Astrocyte (in vitro differentiated cells and primary cell): ENCODE data around the gene ARHGDIA. TPM values are rescaled to one million over a fixed set of nuclear protein-coding genes. Genes with fewer than 3 reads are reported as not detected.

ENCODE experiments used
- DNase-seq: peaks from one replicate; pipeline ENCODE4 v3.0.0-alpha.2; 2010; ENCODE audit warnings: low read depth
- FAIRE-seq: peaks from 2 replicates; lab custom pipeline; 2011; peaks lifted over from hg19 to GRCh38; lab: Jason Lieb, UNC
- H2AFZ ChIP-seq: 2 replicates; pipeline ENCODE4 v1.6.0; 2012; ENCODE audit warnings: low read depth, low read length, inconsistent platforms
- H3K27ac ChIP-seq: 2 replicates; pipeline ENCODE4 v1.5.1; 2011; ENCODE audit warnings: low read depth, low read length, inconsistent platforms
- H3K27me3 ChIP-seq: 2 replicates; pipeline ENCODE4 v1.6.0; 2011; ENCODE audit warnings: low read length, inconsistent platforms; ENCODE audit not compliant: insufficient read depth
- H3K36me3 ChIP-seq: 2 replicates; pipeline ENCODE4 v1.5.1; 2011; ENCODE audit warnings: low read length, inconsistent platforms; ENCODE audit not compliant: insufficient read depth
- H3K4me1 ChIP-seq: 2 replicates; pipeline ENCODE4 v1.5.1; 2011; ENCODE audit warnings: low read length, inconsistent platforms; ENCODE audit not compliant: insufficient read depth
- H3K4me2 ChIP-seq: 2 replicates; pipeline ENCODE4 v1.6.0; 2012; ENCODE audit warnings: low read length, inconsistent platforms
- H3K4me3 ChIP-seq: 2 replicates; pipeline ENCODE4 v1.5.1; 2011; ENCODE audit warnings: low read depth, mild to moderate bottlenecking, low read length, inconsistent platforms; ENCODE audit not compliant: insufficient read depth
- H3K79me2 ChIP-seq: 2 replicates; pipeline ENCODE4 v1.6.0; 2012; ENCODE audit warnings: mild to moderate bottlenecking, low read length, inconsistent platforms; ENCODE audit not compliant: insufficient read depth
- H3K9ac ChIP-seq: 2 replicates; pipeline ENCODE4 v1.6.0; 2012; ENCODE audit warnings: mild to moderate bottlenecking, low read length, inconsistent platforms
- H3K9me3 ChIP-seq: 2 replicates; pipeline ENCODE4 v1.5.1; 2012; ENCODE audit warnings: low read depth, mild to moderate bottlenecking, low read length, inconsistent platforms; ENCODE audit not compliant: insufficient read depth
- H4K20me1 ChIP-seq: 2 replicates; pipeline ENCODE4 v1.6.0; 2012; ENCODE audit warnings: low read length, inconsistent platforms; ENCODE audit not compliant: insufficient read depth
- H3K27ac Mint-ChIP-seq: one replicate; pipeline ENCODE4 v1.8.0; 2021; ENCODE audit warnings: mild to moderate bottlenecking, mixed read lengths; ENCODE audit not compliant: unreplicated experiment
- H3K27me3 Mint-ChIP-seq: one replicate; pipeline ENCODE4 v1.8.0; 2021; ENCODE audit warnings: low read depth, mixed read lengths; ENCODE audit not compliant: unreplicated experiment
- H3K36me3 Mint-ChIP-seq: one replicate; pipeline ENCODE4 v1.8.0; 2021; ENCODE audit warnings: low read depth, mixed read lengths; ENCODE audit not compliant: unreplicated experiment
- H3K4me1 Mint-ChIP-seq: one replicate; pipeline ENCODE4 v1.8.0; 2021; ENCODE audit warnings: low read depth, mixed read lengths; ENCODE audit not compliant: unreplicated experiment
- H3K4me3 Mint-ChIP-seq: one replicate; pipeline ENCODE4 v1.8.0; 2021; ENCODE audit warnings: mild to moderate bottlenecking, moderate library complexity, mixed read lengths; ENCODE audit not compliant: unreplicated experiment
- H3K9me3 Mint-ChIP-seq: one replicate; pipeline ENCODE4 v1.8.0; 2021; ENCODE audit warnings: mild to moderate bottlenecking, mixed read lengths; ENCODE audit not compliant: unreplicated experiment
- EZH2 ChIP-seq: IDR thresholded peaks from 2 replicates; pipeline ENCODE4 v1.6.1; 2012; ENCODE audit warnings: mild to moderate bottlenecking, low read length, inconsistent platforms; ENCODE audit not compliant: insufficient read depth
- total RNA-seq: library from RNA; stranded (reverse); gene quantifications from 2 replicates; pipeline ENCODE4 v1.2.1, GENCODE V29; 2021
- TF ChIP-seq, protein P1 (sequence below): IDR thresholded peaks from 2 replicates; pipeline ENCODE4 v1.5.1; 2011; ENCODE audit warnings: low read depth, mild to moderate bottlenecking, inconsistent platforms, low read length, moderate library complexity; ENCODE audit not compliant: insufficient read depth

The ARHGDIA gene
- total RNA-seq, 1 donor from 2014 or later, result 352 TPM

DNA sequence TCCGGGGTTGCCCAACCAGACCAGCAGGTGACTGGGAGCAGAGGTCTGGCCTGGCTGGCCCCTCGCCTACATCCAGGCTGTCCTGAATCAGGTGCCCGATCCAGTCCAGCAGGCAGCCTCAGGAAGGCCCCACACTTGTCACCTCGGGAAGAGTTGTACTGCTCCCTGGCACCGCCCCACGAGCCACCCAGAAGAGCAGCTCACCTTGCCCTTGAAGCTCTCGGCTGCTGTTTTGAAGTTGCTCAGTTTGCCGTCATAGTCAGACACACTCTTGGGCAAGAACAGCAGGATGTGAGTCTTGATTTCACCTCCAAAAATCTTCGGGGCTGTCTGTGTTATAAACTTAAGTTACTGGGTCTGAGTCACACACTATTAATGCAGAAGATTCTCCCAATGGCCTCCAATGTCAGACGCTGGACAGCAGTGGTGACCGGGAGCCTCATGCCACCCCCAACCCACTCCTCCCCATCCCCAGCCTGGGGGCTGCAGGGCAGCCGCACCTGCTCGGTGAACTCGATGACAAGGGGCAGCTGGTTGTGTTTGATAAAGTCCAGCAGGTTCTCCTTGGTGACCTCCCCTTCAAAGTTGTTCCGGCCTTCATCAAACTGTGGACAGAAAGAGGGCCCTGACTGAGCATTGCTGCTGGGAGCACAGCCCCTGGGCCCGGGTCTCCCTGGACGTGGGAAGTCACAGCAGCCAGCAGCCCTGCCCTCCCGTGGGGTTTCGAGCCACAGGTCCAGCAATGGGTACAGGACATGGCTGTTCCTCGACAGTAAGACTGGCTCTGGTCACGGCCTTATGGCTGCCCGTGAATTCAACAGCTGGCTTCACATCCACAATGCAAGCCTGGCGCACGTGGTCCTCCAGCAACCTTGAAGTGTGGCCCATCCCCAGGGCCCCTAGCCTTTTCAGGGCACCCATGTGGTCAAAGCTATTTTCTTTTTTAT, 24.1 kb downstream of the ARHGDIA start:
- Histone ChIP-seq H2AFZ (no peak overlapping the region), H3K27me3 (no peaks in the 10 kb centered on the region), H3K79me2 (peaks cover 20% of the 10 kb centered on the region), H3K9me3 (no peaks in the 10 kb centered on the region), H4K20me1 (peaks cover 66% of the 10 kb centered on the region), H3K27ac (no peak overlapping the region), H3K9ac (no peak overlapping the region), H3K36me3 (peaks cover 42% of the 10 kb centered on the region), H3K4me3 (no peak overlapping the region), H3K4me2 (no peak overlapping the region), H3K4me1 (no peaks in the 10 kb centered on the region)
- Mint-ChIP-seq H3K4me1 (no peaks in the 10 kb centered on the region), H3K4me3 (no peak overlapping the region), H3K36me3 (peaks cover 13% of the 10 kb centered on the region), H3K27ac (no peak overlapping the region), H3K9me3 (no peaks in the 10 kb centered on the region), H3K27me3 (no peaks in the 10 kb centered on the region)
- FAIRE-seq, result no peak
- no peak for DNase-seq
- TF ChIP-seq, protein P1, sequence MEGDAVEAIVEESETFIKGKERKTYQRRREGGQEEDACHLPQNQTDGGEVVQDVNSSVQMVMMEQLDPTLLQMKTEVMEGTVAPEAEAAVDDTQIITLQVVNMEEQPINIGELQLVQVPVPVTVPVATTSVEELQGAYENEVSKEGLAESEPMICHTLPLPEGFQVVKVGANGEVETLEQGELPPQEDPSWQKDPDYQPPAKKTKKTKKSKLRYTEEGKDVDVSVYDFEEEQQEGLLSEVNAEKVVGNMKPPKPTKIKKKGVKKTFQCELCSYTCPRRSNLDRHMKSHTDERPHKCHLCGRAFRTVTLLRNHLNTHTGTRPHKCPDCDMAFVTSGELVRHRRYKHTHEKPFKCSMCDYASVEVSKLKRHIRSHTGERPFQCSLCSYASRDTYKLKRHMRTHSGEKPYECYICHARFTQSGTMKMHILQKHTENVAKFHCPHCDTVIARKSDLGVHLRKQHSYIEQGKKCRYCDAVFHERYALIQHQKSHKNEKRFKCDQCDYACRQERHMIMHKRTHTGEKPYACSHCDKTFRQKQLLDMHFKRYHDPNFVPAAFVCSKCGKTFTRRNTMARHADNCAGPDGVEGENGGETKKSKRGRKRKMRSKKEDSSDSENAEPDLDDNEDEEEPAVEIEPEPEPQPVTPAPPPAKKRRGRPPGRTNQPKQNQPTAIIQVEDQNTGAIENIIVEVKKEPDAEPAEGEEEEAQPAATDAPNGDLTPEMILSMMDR, result no peak
- TF ChIP-seq EZH2, result no peak

DNA sequence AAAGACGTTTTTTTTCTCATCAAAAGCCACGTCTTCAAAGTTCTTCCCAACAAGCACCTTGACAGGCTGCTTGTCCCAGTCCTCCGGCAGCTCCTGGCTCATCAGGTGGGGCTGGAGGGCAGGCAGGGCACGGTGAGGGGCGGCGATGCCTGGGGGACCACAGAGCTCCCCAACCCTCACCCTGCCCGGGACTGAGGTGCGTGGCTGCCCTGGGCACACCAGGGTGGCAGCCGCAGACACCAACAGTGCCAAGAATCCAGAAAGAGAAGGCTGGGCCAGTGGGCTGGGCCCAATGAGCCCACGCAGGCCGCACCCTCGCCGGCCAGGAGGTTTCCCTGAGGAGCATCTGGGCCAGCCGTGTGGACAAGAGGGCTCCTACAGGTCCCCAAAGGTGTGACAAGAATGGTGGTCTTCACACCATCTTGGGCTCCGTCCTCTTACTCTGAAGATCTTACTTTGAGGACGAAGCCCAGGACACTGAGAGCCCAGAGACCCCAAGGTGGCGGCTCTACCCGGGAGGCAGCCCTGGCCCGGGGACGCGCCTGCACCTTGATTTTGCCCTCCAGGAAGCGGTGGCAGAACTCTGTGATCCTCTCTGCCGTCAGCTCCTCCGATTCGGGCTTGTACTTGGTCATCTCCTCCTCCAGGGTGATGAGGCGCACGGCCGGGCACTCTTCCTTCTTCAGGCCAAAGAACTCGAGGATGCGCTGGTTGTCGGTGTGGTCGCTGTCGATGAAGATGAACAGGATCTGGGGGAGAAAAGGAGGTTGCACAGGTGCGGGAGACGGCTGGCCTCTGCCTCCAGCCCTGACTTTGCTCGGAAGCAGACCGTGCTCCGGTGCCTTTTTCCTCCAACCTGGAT, 25.0 kb downstream of the ARHGDIA start:
- no peak for FAIRE-seq
- TF ChIP-seq, protein P1, result no peak
- TF ChIP-seq EZH2, result no peak
- peaks cover 38% of the 10 kb centered on the region for H3K36me3 ChIP-seq

More for the DNA sequence above, 25.0 kb downstream of the ARHGDIA start:
- Mint-ChIP-seq H3K4me3 (no peak overlapping the region), H3K27ac (no peak overlapping the region), H3K36me3 (peaks cover 10% of the 10 kb centered on the region), H3K27me3 (no peaks in the 10 kb centered on the region), H3K9me3 (no peaks in the 10 kb centered on the region), H3K4me1 (no peaks in the 10 kb centered on the region)
- H2AFZ ChIP-seq, result no peak overlapping the region
- H3K27me3 ChIP-seq, result no peaks in the 10 kb centered on the region
- no peaks in the 10 kb centered on the region for H3K4me1 ChIP-seq
- no peak overlapping the region for H3K9ac ChIP-seq
- no peak overlapping the region for H3K27ac ChIP-seq
- no peak overlapping the region for H3K4me3 ChIP-seq
- peaks cover 10% of the 10 kb centered on the region for H3K79me2 ChIP-seq
- no peak overlapping the region for H3K4me2 ChIP-seq
- no peak for DNase-seq
- no peaks in the 10 kb centered on the region for H3K9me3 ChIP-seq
- H4K20me1 ChIP-seq, result peaks cover 65% of the 10 kb centered on the region
